Measurements from ENCODE around the gene CTDSPL.

Gene CTDSPL

DNA sequence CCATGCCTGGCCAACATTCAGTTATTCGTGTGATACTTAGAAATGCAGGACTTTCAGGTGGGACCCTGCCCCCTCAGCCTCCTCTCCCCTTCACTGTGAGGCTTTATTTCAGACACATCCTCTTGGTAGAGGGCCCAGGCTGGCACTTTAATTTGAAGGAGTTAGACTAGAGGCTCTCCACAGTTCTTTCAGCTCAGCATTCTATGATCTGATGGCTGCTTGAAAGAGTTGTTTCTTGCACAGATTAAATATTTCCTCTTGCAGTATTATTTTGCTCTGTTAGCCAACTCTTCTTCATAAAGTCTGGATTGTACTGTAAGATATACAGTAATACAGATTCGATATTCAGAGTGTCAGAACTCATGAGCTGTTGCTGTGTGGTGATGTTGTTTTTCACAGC lies 35.1 kb downstream of the CTDSPL start:
- no peak overlapping the region for H3K4me3 ChIP-seq (ENCODE audit: low read depth, low read length)
- CTCF ChIA-PET: no interaction called here
- no peaks in the 10 kb centered on the region for H3K9me3 ChIP-seq (ENCODE audit: control insufficient read depth, insufficient read depth, low read depth, low read length)
- no peaks in the 10 kb centered on the region for H3K36me3 ChIP-seq (ENCODE audit: control insufficient read depth in 2 of 2, insufficient read depth in 1 of 2, low read length in 2 of 2)
- peaks cover 4% of the 10 kb centered on the region; the same call in 1 of the 2 replicates for H3K4me1 ChIP-seq (ENCODE audit: control insufficient read depth, insufficient read depth, low read length)
- TF ChIP-seq ZNF366 (tag by site-specific recombination; conservative IDR thresholded peaks at IDR 0.05): no peak
- TF ChIP-seq ZSCAN23 (tag by site-specific recombination; IDR thresholded peaks at IDR 0.05): no peak
- no peak for TF ChIP-seq ZNF214 (tag by site-specific recombination; IDR thresholded peaks at IDR 0.05; ENCODE audit: borderline replicate concordance)
- TF ChIP-seq PRDM1 (tag by site-specific recombination; IDR thresholded peaks at IDR 0.05): no peak
- no peak for TF ChIP-seq ZNF155 (tag by site-specific recombination; IDR thresholded peaks at IDR 0.05)
- no peak for TF ChIP-seq ZNF777 (tag by site-specific recombination; IDR thresholded peaks at IDR 0.05; ENCODE audit: borderline replicate concordance)
- TF ChIP-seq HOXC10 (CRISPR knock-in tag; IDR thresholded peaks at IDR 0.05): no peak
- TF ChIP-seq ZNF174 (tag by site-specific recombination; IDR thresholded peaks at IDR 0.05): no peak
- TF ChIP-seq ZNF138 (tag by site-specific recombination; IDR thresholded peaks at IDR 0.05; ENCODE audit: borderline replicate concordance): no peak
- no peak for TF ChIP-seq FEZF1 (tag by site-specific recombination; IDR thresholded peaks at IDR 0.05)
- no peak for TF ChIP-seq ZNF621 (tag by site-specific recombination; IDR thresholded peaks at IDR 0.05)
- TF ChIP-seq ZNF394 (tag by site-specific recombination; IDR thresholded peaks at IDR 0.05; ENCODE audit: borderline replicate concordance): no peak
- no peak for TF ChIP-seq KLF10 (tag by site-specific recombination; IDR thresholded peaks at IDR 0.05)
- no peak for TF ChIP-seq ZNF580 (tag by site-specific recombination; IDR thresholded peaks at IDR 0.05)
- no peak for TF ChIP-seq AEBP2 (tag by site-specific recombination; IDR thresholded peaks at IDR 0.05; ENCODE audit: borderline replicate concordance)
- no peak for TF ChIP-seq GLIS2 (tag by site-specific recombination; IDR thresholded peaks at IDR 0.05)
- POLR2A ChIA-PET: no interaction called here
- no peak overlapping the region for H3K27ac ChIP-seq (ENCODE audit: extremely low read depth, low read depth, low read length)

GRCh38 chr3:37897763-37898162 lies 36.1 kb downstream of the CTDSPL start:
- no peak overlapping the region for H3K4me3 ChIP-seq (ENCODE audit: low read depth, low read length)
- POLR2A ChIA-PET: no interaction called here
- H3K27ac ChIP-seq (ENCODE audit: extremely low read depth, low read depth, low read length): no peak overlapping the region
- CTCF ChIA-PET: no interaction called here
- peaks cover 4% of the 10 kb centered on the region; the same call in 1 of the 2 replicates for H3K4me1 ChIP-seq (ENCODE audit: control insufficient read depth, insufficient read depth, low read length)
- no peaks in the 10 kb centered on the region for H3K36me3 ChIP-seq (ENCODE audit: control insufficient read depth in 2 of 2, insufficient read depth in 1 of 2, low read length in 2 of 2)
- H3K9me3 ChIP-seq (ENCODE audit: control insufficient read depth, insufficient read depth, low read depth, low read length): no peaks in the 10 kb centered on the region
- TF ChIP-seq FEZF1 (tag by site-specific recombination; IDR thresholded peaks at IDR 0.05) (peak; percentile 57; the same call in 1 of the 2 replicates), SALL2 (tag by site-specific recombination; IDR thresholded peaks at IDR 0.05; ENCODE audit: borderline replicate concordance) (no peak), ZNF843 (tag by site-specific recombination; IDR thresholded peaks at IDR 0.05) (0 out of 2 replicates have a peak, but pooled peaks have one; percentile 41)
- TF ChIP-seq, protein P1, sequence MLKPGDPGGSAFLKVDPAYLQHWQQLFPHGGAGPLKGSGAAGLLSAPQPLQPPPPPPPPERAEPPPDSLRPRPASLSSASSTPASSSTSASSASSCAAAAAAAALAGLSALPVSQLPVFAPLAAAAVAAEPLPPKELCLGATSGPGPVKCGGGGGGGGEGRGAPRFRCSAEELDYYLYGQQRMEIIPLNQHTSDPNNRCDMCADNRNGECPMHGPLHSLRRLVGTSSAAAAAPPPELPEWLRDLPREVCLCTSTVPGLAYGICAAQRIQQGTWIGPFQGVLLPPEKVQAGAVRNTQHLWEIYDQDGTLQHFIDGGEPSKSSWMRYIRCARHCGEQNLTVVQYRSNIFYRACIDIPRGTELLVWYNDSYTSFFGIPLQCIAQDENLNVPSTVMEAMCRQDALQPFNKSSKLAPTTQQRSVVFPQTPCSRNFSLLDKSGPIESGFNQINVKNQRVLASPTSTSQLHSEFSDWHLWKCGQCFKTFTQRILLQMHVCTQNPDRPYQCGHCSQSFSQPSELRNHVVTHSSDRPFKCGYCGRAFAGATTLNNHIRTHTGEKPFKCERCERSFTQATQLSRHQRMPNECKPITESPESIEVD (tag by site-specific recombination; IDR thresholded peaks at IDR 0.05): peak; percentile 74

DNA sequence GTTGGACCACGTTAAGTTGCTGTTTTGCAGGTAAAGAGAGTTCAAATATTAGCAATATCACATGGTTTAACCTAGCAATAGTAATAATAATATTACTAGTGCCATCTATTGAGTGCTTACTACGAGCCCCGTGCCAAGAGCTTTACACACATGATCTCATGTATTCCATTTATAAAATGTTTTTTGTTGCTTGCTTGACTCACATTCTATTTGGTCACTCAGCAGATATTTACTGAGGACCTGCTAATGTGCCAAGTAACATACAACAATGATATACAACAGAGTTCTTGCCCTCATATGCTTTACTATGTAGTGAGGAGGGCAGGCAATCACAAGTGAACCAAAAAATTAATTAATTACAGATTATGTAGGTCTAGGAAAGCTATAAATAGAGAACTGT lies 36.7 kb downstream of the CTDSPL start:
- TF ChIP-seq ZNF426 (tag by site-specific recombination; IDR thresholded peaks at IDR 0.05) (no peak), ZNF654 (tag by site-specific recombination; IDR thresholded peaks at IDR 0.05; ENCODE audit: low read depth) (no peak), RBAK (tag by site-specific recombination; IDR thresholded peaks at IDR 0.05) (no peak), ZNF133 (tag by site-specific recombination; IDR thresholded peaks at IDR 0.05) (no peak), ZNF555 (tag by site-specific recombination; conservative IDR thresholded peaks at IDR 0.05) (no peak), FEZF1 (tag by site-specific recombination; IDR thresholded peaks at IDR 0.05) (no peak), ZNF10 (tag by site-specific recombination; IDR thresholded peaks at IDR 0.05) (no peak)
- CTCF ChIA-PET: no interaction called here
- Histone ChIP-seq H3K4me1 (ENCODE audit: control insufficient read depth, insufficient read depth, low read length) (peaks cover 4% of the 10 kb centered on the region; the same call in 1 of the 2 replicates), H3K4me3 (ENCODE audit: low read depth, low read length) (no peak overlapping the region), H3K36me3 (ENCODE audit: control insufficient read depth in 2 of 2, insufficient read depth in 1 of 2, low read length in 2 of 2) (no peaks in the 10 kb centered on the region), H3K9me3 (ENCODE audit: control insufficient read depth, insufficient read depth, low read depth, low read length) (no peaks in the 10 kb centered on the region), H3K27ac (ENCODE audit: extremely low read depth, low read depth, low read length) (no peak overlapping the region)
- POLR2A ChIA-PET: no interaction called here
